Right lobe of liver (tissue), 6 donors: ENCODE results near the gene NCKAP5. TPM values are rescaled to one million over a fixed set of nuclear protein-coding genes. Genes with fewer than 3 reads are reported as not detected.
A peak's percentile ranks its signal among the peaks of the same experiment; 100 is the strongest.

Source experiments
- ATAC-seq, 4 donors: fragments of 200-7000 bp; cut with Tn5 transposase; one replicate each; pipeline ENCODE4 v1.9.1; 2020; ENCODE audit warnings: mild to moderate bottlenecking in 4 of 4, moderate library complexity in 4 of 4
- DNase-seq, 3 donors: peaks; one replicate each; pipeline ENCODE4 v3.0.0-alpha.2; 2020
- H3K27ac ChIP-seq, 3 donors: fragments of 200-600 bp; one replicate each; pipeline ENCODE4 v1.8.0; 2022
- H3K27me3 ChIP-seq, 2 donors: fragments of 200-600 bp; one replicate each; pipeline ENCODE4 v1.8.0; 2022
- H3K36me3 ChIP-seq, 4 donors: fragments of 200-600 bp; sonication (generic) in 1 of 4; one replicate each; pipeline versions ENCODE4 v1.5.1 to v1.8.0; 2017 to 2022; ENCODE audit warnings: control low read depth in 1 of 4
- H3K4me1 ChIP-seq, 4 donors: fragments of 200-600 bp; sonication (generic) in 1 of 4; one replicate each; pipeline versions ENCODE4 v1.5.1 to v1.8.0; 2017 to 2022; ENCODE audit warnings: control low read depth in 1 of 4
- H3K4me3 ChIP-seq, 3 donors: fragments of 200-600 bp; one replicate each; pipeline ENCODE4 v1.8.0; 2022
- H3K9me3 ChIP-seq, 4 donors: fragments of 200-600 bp; sonication (generic) in 1 of 4; one replicate each; pipeline versions ENCODE4 v1.5.1 to v1.8.0; 2017 to 2022; ENCODE audit warnings: control low read depth in 1 of 4
- CTCF ChIP-seq, 4 donors: fragments of 200-600 bp in 3 of 4; fragments of 450-650 bp in 1 of 4; IDR thresholded peaks; one replicate each; pipeline versions ENCODE4 v1.5.1 to v1.8.0; 2016 to 2022; ENCODE audit warnings: antibody characterized with exemption in 4 of 4, mild to moderate bottlenecking in 2 of 4
- POLR2A ChIP-seq: fragments of 450-650 bp; IDR thresholded peaks from one replicate; pipeline ENCODE4 v1.6.1; 2017; ENCODE audit warnings: antibody characterized with exemption, mild to moderate bottlenecking
- WGBS: methylation state at CpG from one replicate; pipeline ENCODE4 v1.1.6; 2018; ENCODE audit warnings: low coverage, low lambda C conversion rate; ENCODE audit not compliant: insufficient coverage; ENCODE audit errors: missing lambda C conversion rate; 5-methylcytosine and 5-hydroxymethylcytosine counted together
- intact Hi-C, 2 donors: fragments of 100-400 bp; cut with DNase I; formaldehyde crosslinking; loops; one replicate each; pipeline versions ENCODE4 v1.11.2 to v1.14.1; 2022
- total RNA-seq, 6 experiments: library from RNA; depleted of rRNA in 2 of 6; stranded (reverse); fragments of >200 nt in 2 of 6; fragmentation: NEBNext Ultra II Directional in 3 of 6; extraction: Animal tissue kit (Norgen Biotek cat#: 25700) in 3 of 6; gene quantifications; one replicate each; pipeline versions ENCODE4 v1.1.0 to v1.2.4, GENCODE V29; 2016 to 2023
- donor health status: DM: no; HTN: yes; CAD: no.
- donor health status: DM: no; HTN: no; CAD: no.
- donor health status: DM: no; HTN: no; CAD: no.
- donor health status: DM: no; HTN: yes; CAD: no.
- donor health status: DM: no; HTN: yes; CAD: no.

The NCKAP5 gene
- total RNA-seq, 6 experiments from 2014 or later = 3.6 to 11.7 (median 6.9) TPM

- Histone ChIP-seq H3K9me3 (no peaks in the 10 kb centered on the region), H3K27ac (no peak overlapping the region), H3K27me3 (no peaks in the 10 kb centered on the region), H3K4me1 (no peaks in the 10 kb centered on the region), H3K36me3 (no peaks in the 10 kb centered on the region), H3K4me3 (no peak overlapping the region)
- TF ChIP-seq CTCF (IDR thresholded peaks at IDR 0.05) (peak in 2 of 4 donors; percentile 13 to 25), POLR2A (no peak)
- 42% methylated on average over 1 of the region's 1 CpG for WGBS
- ATAC-seq = peak in 2 of 4 donors; percentile 29 to 30
- no peak for DNase-seq
- intact Hi-C loops = no loop called here
Measured at GRCh38 chr2:133146893-133147292, 421.4 kb downstream of the NCKAP5 start.

DNA sequence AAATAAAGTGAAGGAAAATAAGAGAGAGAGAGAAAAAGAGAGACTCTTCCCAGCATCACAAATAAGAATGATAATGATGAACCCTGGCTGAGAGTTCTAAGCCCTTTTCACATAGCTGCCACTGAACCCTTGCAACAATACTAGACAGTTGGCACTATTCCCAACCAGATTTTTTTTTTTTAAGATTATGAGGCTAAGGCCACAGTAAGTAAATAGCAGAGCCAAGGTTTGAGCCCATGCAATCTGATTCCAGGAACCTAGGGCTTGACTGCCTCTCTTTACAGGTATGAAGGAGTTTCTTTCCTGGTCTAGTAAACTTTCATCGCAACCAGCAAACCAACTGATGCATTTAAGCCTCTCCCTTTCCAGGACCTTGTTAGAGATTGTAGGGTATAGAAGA lies 424.6 kb downstream of the NCKAP5 start:
- no peaks in the 10 kb centered on the region for H3K4me1 ChIP-seq
- H3K9me3 ChIP-seq = no peaks in the 10 kb centered on the region
- DNase-seq (no peak), ATAC-seq (peak in 2 of 4 donors; percentile 45 to 52)
- intact Hi-C loops = no loop called here
- no peaks in the 10 kb centered on the region for H3K36me3 ChIP-seq
- no peaks in the 10 kb centered on the region for H3K27me3 ChIP-seq
- TF ChIP-seq CTCF (IDR thresholded peaks at IDR 0.05) (no peak), POLR2A (no peak)
- H3K27ac ChIP-seq = no peak overlapping the region
- 100% methylated on average over 1 of the region's 1 CpG for WGBS
- no peak overlapping the region for H3K4me3 ChIP-seq

- intact Hi-C loops = no loop called here
- H3K9me3 ChIP-seq = no peaks in the 10 kb centered on the region
- H3K27ac ChIP-seq = no peak overlapping the region
- H3K4me1 ChIP-seq = no peaks in the 10 kb centered on the region
- 94% methylated on average over 3 of the region's 3 CpGs for WGBS
- TF ChIP-seq POLR2A (no peak), CTCF (IDR thresholded peaks at IDR 0.05) (no peak)
- no peak overlapping the region for H3K4me3 ChIP-seq
- DNase-seq (no peak), ATAC-seq (no peak)
- no peaks in the 10 kb centered on the region for H3K27me3 ChIP-seq
- no peaks in the 10 kb centered on the region for H3K36me3 ChIP-seq
Measured at GRCh38 chr2:133142087-133142486, 426.2 kb downstream of the NCKAP5 start.

DNA sequence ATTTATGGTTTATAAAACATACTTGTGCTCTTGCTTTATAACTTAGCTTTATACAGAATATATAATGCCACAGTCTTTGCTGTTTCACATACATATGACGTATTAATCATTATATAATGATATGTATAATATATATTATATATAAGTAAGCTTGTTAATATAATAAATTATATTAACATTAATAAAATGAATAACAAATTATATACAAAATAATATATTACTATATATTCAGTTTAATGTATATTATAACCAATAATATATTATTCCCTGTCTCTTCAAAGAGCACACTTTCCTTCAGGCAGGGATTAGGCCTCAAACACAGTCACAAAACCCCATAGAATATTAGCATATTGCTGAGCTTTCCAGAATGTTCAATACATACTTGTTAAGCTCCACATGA lies 427.6 kb downstream of the NCKAP5 start:
- Histone ChIP-seq H3K27me3 (no peaks in the 10 kb centered on the region), H3K4me3 (no peak overlapping the region), H3K9me3 (no peaks in the 10 kb centered on the region), H3K4me1 (no peaks in the 10 kb centered on the region), H3K27ac (no peak overlapping the region), H3K36me3 (no peaks in the 10 kb centered on the region)
- 94% methylated on average over 1 of the region's 1 CpG for WGBS
- DNase-seq (no peak), ATAC-seq (no peak)
- intact Hi-C loops = no loop called here
- TF ChIP-seq POLR2A (no peak), CTCF (IDR thresholded peaks at IDR 0.05) (no peak)
